Inflammatory macrophage treated with lipopolysaccharide for 4 hours (primary cell): ENCODE results near the gene LMNTD1.
"Not testable (repeated sequence)": the region's sequence is repeated elsewhere in the genome, so short reads cannot be mapped to it uniquely, and the experiment has no call there.

ENCODE experiments used
- DNase-seq: peaks from one replicate; pipeline ENCODE4 v3.0.0-alpha.2; 2020

LMNTD1 gene

GRCh38 chr12:25426821-25427220, 126.3 kb downstream of the LMNTD1 start:
- DNase-seq: not testable (repeated sequence)
